22Rv1 (cell line): ENCODE data around the gene SEMA4A.
A peak's percentile ranks its signal among the peaks of the same experiment; 100 is the strongest.

Experiments used
- H3K27ac ChIP-seq: fragments of 450-650 bp; 2 replicates; pipeline ENCODE4 v1.5.1; 2017
- ZFX ChIP-seq: fragments of 450-650 bp; IDR thresholded peaks from 2 replicates; pipeline ENCODE4 v1.6.1; 2017; ENCODE audit warnings: antibody characterized with exemption, borderline replicate concordance
- TF ChIP-seq, protein P1 (sequence below): fragments of 450-650 bp; IDR thresholded peaks from 2 replicates; pipeline ENCODE4 v1.5.1; 2017; ENCODE audit warnings: mild to moderate bottlenecking

Gene SEMA4A

GRCh38 chr1:156200044-156200443 is 46.7 kb downstream of the SEMA4A start:
- H3K27ac ChIP-seq: no peak overlapping the region
- no peak for TF ChIP-seq ZFX
- TF ChIP-seq, protein P1, sequence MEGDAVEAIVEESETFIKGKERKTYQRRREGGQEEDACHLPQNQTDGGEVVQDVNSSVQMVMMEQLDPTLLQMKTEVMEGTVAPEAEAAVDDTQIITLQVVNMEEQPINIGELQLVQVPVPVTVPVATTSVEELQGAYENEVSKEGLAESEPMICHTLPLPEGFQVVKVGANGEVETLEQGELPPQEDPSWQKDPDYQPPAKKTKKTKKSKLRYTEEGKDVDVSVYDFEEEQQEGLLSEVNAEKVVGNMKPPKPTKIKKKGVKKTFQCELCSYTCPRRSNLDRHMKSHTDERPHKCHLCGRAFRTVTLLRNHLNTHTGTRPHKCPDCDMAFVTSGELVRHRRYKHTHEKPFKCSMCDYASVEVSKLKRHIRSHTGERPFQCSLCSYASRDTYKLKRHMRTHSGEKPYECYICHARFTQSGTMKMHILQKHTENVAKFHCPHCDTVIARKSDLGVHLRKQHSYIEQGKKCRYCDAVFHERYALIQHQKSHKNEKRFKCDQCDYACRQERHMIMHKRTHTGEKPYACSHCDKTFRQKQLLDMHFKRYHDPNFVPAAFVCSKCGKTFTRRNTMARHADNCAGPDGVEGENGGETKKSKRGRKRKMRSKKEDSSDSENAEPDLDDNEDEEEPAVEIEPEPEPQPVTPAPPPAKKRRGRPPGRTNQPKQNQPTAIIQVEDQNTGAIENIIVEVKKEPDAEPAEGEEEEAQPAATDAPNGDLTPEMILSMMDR: no peak

- no peak overlapping the region for H3K27ac ChIP-seq
- TF ChIP-seq, protein P1: no peak
- no peak for TF ChIP-seq ZFX
Measured at GRCh38 chr1:156203331-156203730, 49.9 kb downstream of the SEMA4A start.

- H3K27ac ChIP-seq: no peak overlapping the region
- TF ChIP-seq, protein P1: no peak
- TF ChIP-seq ZFX: no peak
Measured at GRCh38 chr1:156204686-156205085, 51.3 kb downstream of the SEMA4A start.

DNA sequence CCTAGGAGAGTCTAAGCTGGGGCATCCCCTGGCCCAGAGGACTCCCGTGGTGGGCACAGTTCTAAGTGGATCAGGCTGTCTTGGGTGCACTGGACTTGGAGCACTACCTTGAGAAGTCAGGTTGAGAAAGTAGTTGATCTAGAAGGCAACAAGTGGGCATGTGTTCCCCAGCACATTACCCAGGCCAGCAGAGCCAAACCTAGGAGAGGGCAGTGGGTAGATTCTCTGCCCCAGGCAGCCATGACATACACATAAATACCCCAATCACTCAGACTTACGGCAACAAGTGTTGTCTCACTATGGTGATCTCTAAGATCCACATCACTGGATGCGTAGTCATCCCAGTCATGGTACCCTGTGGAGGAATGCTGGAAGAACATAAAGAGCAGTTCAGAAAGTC is 57.9 kb downstream of the SEMA4A start:
- peak overlapping the region; percentile 93; the same call in 1 of the 2 replicates for H3K27ac ChIP-seq
- no peak for TF ChIP-seq ZFX

- no peak for TF ChIP-seq ZFX
- TF ChIP-seq, protein P1: no peak
- peak overlapping the region; percentile 93 for H3K27ac ChIP-seq
Measured at GRCh38 chr1:156212130-156212529, 58.7 kb downstream of the SEMA4A start.

- TF ChIP-seq ZFX: no peak
- TF ChIP-seq, protein P1: 0 out of 2 replicates have a peak, but pooled peaks have one; percentile 6
- peak within 1 kb of the TSS; percentile 93 for H3K27ac ChIP-seq
Measured at GRCh38 chr1:156212833-156213643, 59.7 kb downstream of the SEMA4A start, which contains the start of gene PMF1. TSS of gene PMF1 (plus strand) at chr1:156213007. CDS start at chr1:156213016, 9 bp downstream.

- TF ChIP-seq, protein P1: no peak
- TF ChIP-seq ZFX: no peak
- peak overlapping the region; percentile 93 for H3K27ac ChIP-seq
Measured at GRCh38 chr1:156213644-156213966, 60.2 kb downstream of the SEMA4A start.
